Calu3 (cell line): ENCODE measurements around the gene PLIN5. TPM values are rescaled to one million over a fixed set of nuclear protein-coding genes. Genes with fewer than 3 reads are reported as not detected.

Source experiments
- BruUV-seq: library from RNA; stranded (reverse); fragments of 400-500 nt; replicated peaks from 2 replicates; lab custom pipeline; 2021; lab: Mats Ljungman, UMichigan
- CTCF ChIA-PET: fragments of 300-600 bp; sonication (Branson Sonifier 250); formaldehyde crosslinking; loops from one replicate; lab custom pipeline; 2022; ENCODE audit warnings: antibody characterized with exemption; lab: Charles Lee
- DNase-seq: peaks from one replicate; pipeline ENCODE4 v3.0.0; 2022
- H3K27ac Mint-ChIP-seq: one replicate; pipeline ENCODE4 v1.8.0; 2022; ENCODE audit warnings: mixed read lengths; ENCODE audit not compliant: unreplicated experiment
- H3K27me3 Mint-ChIP-seq: one replicate; pipeline ENCODE4 v1.8.0; 2022; ENCODE audit warnings: mixed read lengths; ENCODE audit not compliant: unreplicated experiment
- H3K36me3 Mint-ChIP-seq: one replicate; pipeline ENCODE4 v1.8.0; 2022; ENCODE audit warnings: mild to moderate bottlenecking, moderate library complexity, mixed read lengths; ENCODE audit not compliant: insufficient read depth, unreplicated experiment
- H3K4me1 Mint-ChIP-seq: one replicate; pipeline ENCODE4 v1.8.0; 2022; ENCODE audit warnings: mild to moderate bottlenecking, low read depth, mixed read lengths; ENCODE audit not compliant: unreplicated experiment
- H3K4me3 Mint-ChIP-seq: one replicate; pipeline ENCODE4 v1.8.0; 2022; ENCODE audit warnings: mild to moderate bottlenecking, low read depth, moderate library complexity, mixed read lengths; ENCODE audit not compliant: unreplicated experiment
- H3K9me3 Mint-ChIP-seq: one replicate; pipeline ENCODE4 v1.8.0; 2022; ENCODE audit warnings: low read depth, mixed read lengths; ENCODE audit not compliant: unreplicated experiment
- intact Hi-C: fragments of 100-400 bp; cut with micrococcal nuclease; formaldehyde crosslinking; loops from one replicate; pipeline ENCODE4 v1.10.0; 2022; ENCODE audit not compliant: unreplicated experiment
- total RNA-seq: library from RNA; stranded (reverse); gene quantifications from 2 replicates; pipeline ENCODE4 v1.2.3, GENCODE V29; 2022
- TF ChIP-seq, protein P1 (sequence below): fragments of 200-600 bp; IDR thresholded peaks from one replicate; pipeline ENCODE4 v1.8.0; 2022; ENCODE audit warnings: antibody characterized with exemption; ENCODE audit not compliant: unreplicated experiment

PLIN5 gene
- total RNA-seq, 1 experiment from 2014 or later, result 7.6 TPM

DNA sequence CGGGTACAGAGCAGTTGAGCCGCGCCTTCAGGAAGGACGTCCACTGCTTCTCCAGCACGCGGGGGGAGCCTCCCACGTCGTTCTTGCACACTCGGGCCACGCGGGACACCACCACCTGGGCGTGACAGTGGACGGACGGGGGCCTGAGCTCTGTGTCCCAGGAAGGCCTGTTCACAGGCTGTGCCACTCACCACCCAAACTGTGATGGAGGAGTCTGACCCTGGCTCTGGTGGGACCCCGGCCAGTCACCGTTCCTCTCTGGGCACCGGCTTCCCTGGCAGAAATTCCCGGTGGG lies 17.4 kb upstream of the PLIN5 start:
- H3K4me3 Mint-ChIP-seq, result no peak overlapping the region
- intact Hi-C loops, result no loop called here
- peaks cover 8% of the 10 kb centered on the region for H3K9me3 Mint-ChIP-seq
- CTCF ChIA-PET, result no interaction called here
- H3K27ac Mint-ChIP-seq, result no peak overlapping the region
- no peaks in the 10 kb centered on the region for H3K4me1 Mint-ChIP-seq
- H3K27me3 Mint-ChIP-seq, result peaks cover 51% of the 10 kb centered on the region
- no peak for DNase-seq
- no TSS peak for BruUV-seq
- H3K36me3 Mint-ChIP-seq, result peaks cover 19% of the 10 kb centered on the region
- TF ChIP-seq, protein P1, sequence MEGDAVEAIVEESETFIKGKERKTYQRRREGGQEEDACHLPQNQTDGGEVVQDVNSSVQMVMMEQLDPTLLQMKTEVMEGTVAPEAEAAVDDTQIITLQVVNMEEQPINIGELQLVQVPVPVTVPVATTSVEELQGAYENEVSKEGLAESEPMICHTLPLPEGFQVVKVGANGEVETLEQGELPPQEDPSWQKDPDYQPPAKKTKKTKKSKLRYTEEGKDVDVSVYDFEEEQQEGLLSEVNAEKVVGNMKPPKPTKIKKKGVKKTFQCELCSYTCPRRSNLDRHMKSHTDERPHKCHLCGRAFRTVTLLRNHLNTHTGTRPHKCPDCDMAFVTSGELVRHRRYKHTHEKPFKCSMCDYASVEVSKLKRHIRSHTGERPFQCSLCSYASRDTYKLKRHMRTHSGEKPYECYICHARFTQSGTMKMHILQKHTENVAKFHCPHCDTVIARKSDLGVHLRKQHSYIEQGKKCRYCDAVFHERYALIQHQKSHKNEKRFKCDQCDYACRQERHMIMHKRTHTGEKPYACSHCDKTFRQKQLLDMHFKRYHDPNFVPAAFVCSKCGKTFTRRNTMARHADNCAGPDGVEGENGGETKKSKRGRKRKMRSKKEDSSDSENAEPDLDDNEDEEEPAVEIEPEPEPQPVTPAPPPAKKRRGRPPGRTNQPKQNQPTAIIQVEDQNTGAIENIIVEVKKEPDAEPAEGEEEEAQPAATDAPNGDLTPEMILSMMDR, result no peak

DNA sequence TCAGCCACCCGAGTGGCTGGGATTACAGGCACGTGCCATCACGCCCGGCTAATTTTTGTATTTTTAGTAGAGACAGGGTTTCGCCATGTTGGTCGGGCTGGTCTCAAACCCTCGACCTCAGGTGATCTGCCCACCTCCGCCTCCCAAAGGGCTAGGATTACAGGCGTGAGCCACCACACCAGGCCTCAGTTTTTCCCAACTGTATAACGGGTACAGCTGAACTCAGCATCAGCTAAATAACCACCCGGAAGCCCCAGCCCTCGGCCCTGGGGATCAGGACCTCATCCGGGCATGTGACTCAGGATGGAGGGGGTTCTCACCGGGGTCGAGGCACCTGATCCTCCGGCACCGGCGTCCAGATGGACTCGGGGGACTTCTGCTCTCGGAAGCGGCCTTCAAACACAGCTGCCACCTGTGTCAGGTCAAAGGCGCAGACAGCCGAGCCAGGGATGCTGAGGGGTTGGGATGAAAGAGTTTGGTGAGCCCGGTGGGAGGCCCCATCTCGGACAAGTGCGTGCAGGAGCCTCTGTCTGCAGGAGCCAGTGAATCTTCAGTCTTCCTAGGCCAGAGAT lies 15.5 kb upstream of the PLIN5 start:
- DNase-seq, result no peak
- H3K36me3 Mint-ChIP-seq, result peaks cover under 1% of the 10 kb centered on the region
- TF ChIP-seq, protein P1, result no peak

DNA sequence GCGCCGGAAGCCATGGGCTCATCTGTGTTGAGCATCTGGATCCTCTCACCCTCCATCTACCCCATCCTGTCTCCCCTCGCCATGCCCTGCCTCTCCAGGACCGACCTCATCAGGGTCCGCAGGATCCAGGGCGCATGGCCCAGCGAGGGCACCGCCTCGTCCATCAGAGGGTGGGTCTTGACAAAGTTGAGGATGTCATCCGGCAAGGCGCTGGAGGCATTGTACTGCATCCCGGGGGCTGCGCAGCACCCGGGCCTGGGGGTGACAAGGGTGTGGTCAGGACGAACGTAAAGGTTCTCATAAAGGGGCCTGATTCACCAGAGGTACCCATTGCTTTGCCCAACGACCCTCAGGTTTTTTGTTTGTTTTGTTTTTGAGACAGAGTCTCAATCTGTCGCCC lies 15.0 kb upstream of the PLIN5 start:
- TF ChIP-seq, protein P1, result no peak
- DNase-seq, result no peak
- H3K4me3 Mint-ChIP-seq, result no peak overlapping the region
- BruUV-seq, result no TSS peak
- H3K9me3 Mint-ChIP-seq, result peaks cover 8% of the 10 kb centered on the region
- no peaks in the 10 kb centered on the region for H3K4me1 Mint-ChIP-seq
- CTCF ChIA-PET, result no interaction called here
- H3K27ac Mint-ChIP-seq, result no peak overlapping the region
- intact Hi-C loops, result no loop called here
- H3K27me3 Mint-ChIP-seq, result peaks cover 51% of the 10 kb centered on the region
- H3K36me3 Mint-ChIP-seq, result no peaks in the 10 kb centered on the region

More for the DNA sequence above, 15.5 kb upstream of the PLIN5 start:
- intact Hi-C loops, result no loop called here
- no peak overlapping the region for H3K27ac Mint-ChIP-seq
- no TSS peak for BruUV-seq
- no peak overlapping the region for H3K4me3 Mint-ChIP-seq
- no peaks in the 10 kb centered on the region for H3K4me1 Mint-ChIP-seq
- peaks cover 51% of the 10 kb centered on the region for H3K27me3 Mint-ChIP-seq
- peaks cover 8% of the 10 kb centered on the region for H3K9me3 Mint-ChIP-seq
- CTCF ChIA-PET, result no interaction called here

DNA sequence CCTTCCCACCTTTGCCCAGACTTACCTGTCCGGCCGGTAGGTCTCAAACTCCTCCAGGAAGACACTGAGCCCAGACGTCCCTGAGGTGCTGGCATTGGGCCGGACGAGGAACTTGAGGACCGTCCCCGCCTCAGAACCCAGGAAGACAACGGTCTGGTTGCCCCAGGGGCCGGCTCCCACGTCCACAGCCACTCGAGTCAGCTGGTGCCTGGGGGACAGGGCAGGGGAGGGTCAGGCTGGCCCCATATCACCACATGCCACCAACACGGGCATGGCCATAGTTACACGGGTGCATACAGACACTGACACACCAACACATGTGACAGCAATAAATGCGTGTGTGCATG lies 13.2 kb upstream of the PLIN5 start:
- DNase-seq, result no peak
- BruUV-seq, result no TSS peak
- CTCF ChIA-PET, result interaction anchor here (1.2 kb wide), 1 partner anchor 13 kb away, joined by 3 read pairs; the partner anchor contains the start of gene PLIN5

More for the DNA sequence above, 13.2 kb upstream of the PLIN5 start:
- no peak overlapping the region for H3K27ac Mint-ChIP-seq
- peaks cover 4% of the 10 kb centered on the region for H3K9me3 Mint-ChIP-seq
- peaks cover 34% of the 10 kb centered on the region for H3K27me3 Mint-ChIP-seq
- intact Hi-C loops, result no loop called here
- H3K4me1 Mint-ChIP-seq, result no peaks in the 10 kb centered on the region
- H3K4me3 Mint-ChIP-seq, result no peak overlapping the region
- TF ChIP-seq, protein P1, result no peak
- H3K36me3 Mint-ChIP-seq, result no peaks in the 10 kb centered on the region
